HG03066 (cell line): Measurements from ENCODE around the gene PCBP4.

ENCODE experiments used
- ATAC-seq: cut with Tn5 transposase; IDR thresholded peaks from one replicate; pipeline ENCODE4 v1.9.1; 2021; ENCODE audit warnings: low read depth; ENCODE audit not compliant: unreplicated experiment

PCBP4 gene

DNA sequence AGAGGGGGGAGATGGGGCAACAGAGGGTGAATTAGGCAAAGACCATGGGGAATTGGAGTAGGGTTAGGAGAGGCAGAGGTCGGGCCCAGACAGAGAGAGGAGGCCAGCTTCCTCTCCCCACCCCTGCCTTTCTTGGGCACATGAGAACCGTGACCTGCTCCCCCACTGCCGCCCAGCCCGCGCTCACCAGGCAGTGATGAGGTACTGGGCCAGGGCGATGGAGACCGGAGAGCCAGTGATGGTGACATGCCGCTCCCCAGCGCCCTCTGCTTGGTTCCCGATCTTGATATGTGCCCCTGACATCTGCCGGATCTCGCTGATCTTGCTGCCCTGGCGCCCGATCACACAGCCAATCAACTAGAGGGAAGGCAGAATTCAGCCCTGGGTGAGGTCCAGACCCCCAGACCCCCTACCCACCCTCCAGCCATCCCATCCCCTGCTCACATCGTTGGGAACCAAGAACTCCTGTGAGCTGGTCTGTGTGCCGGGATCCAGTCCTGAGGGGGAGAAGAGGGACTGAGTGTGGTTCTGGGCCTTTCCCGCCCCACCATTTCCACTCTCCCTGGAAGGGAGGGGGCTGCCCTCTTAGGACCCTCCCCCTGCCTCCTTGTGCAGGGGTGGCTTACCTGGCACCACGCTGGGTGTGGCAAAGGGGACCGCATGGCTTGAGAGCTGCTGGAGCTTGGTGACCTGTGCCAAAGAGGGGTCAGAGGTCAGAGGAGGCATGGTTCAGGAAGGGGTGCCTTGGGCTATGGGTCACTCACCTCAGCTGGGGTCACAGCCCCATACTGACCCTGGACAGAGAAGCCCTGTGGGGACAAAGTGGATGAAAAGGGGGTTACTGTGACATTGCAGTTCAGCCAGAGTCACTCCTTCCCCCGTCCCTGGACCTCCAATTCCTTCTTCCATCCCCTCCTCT lies 8.4 kb downstream of the PCBP4 start:
- no peak for ATAC-seq

DNA sequence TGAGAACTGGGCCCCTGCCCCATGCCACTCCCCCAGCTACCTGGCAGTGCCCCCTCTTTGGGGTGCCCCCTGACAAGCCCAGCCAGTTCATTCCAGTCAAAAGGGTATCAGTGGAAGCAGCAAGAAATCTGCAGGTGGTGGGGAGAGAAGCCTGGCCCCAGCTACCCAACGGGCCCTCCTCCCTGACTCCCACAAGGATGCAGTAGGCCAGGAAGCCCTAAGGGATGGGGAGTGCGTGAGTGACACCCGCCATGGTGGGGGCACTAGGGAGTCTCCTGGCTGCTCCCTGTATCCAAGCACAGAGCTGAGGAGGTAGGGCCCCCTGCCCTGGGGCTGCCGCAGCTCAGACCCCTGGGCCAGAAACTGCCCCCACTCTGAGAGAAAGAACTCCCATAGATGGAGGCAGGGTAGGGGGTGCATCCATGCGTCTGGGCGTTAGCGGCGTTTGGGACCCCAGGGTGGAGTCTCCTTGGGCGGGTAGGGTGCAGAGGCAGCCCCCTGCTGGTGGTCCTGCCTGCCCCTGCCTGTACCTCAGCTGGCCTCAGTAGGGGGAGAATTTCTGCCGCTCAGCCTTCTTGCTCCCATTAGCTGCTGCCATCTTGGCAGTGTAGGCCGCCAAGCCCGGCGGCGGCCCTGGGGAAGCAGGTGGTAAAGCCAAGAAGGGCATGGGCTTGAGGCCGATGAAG lies 9.6 kb downstream of the PCBP4 start:
- ATAC-seq: no peak

DNA sequence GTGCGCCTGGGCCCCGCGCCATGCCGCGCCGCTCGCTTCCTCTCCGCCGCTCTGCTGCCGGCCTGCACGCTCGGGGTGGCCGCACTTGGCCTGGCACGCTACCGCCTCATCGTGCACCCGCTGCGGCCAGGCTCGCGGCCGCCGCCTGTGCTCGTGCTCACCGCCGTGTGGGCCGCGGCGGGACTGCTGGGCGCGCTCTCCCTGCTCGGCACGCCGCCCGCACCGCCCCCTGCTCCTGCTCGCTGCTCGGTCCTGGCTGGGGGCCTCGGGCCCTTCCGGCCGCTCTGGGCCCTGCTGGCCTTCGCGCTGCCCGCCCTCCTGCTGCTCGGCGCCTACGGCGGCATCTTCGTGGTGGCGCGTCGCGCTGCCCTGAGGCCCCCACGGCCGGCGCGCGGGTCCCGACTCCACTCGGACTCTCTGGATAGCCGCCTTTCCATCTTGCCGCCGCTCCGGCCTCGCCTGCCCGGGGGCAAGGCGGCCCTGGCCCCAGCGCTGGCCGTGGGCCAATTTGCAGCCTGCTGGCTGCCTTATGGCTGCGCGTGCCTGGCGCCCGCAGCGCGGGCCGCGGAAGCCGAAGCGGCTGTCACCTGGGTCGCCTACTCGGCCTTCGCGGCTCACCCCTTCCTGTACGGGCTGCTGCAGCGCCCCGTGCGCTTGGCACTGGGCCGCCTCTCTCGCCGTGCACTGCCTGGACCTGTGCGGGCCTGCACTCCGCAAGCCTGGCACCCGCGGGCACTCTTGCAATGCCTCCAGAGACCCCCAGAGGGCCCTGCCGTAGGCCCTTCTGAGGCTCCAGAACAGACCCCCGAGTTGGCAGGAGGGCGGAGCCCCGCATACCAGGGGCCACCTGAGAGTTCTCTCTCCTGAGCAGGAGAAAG lies 11.1 kb downstream of the PCBP4 start:
- no peak for ATAC-seq

DNA sequence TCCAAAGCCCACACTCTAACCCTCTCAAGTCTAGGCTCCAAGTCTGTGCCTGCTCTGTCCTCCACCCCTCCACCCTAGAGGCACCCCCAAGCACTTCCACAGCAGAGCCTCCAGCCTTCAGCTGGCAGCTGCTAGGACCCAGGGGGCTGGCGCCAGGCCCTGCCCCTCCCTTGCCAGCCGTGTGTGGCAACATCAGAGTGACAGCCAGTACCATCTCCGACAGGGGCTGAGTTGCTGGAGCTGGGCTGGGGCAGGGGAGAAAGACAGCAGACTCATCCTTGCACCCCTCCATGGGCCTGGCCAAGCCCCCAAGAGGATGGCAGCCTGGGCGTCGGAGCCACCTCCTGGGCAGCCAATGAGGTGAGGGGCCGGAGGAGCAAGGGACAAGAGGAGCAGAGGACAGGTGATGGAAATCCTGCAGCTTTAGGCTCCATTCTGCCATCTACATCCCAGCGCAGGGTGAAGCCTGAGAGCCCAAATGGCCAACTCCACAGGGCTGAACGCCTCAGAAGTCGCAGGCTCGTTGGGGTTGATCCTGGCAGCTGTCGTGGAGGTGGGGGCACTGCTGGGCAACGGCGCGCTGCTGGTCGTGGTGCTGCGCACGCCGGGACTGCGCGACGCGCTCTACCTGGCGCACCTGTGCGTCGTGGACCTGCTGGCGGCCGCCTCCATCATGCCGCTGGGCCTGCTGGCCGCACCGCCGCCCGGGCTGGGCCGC lies 11.9 kb downstream of the PCBP4 start, which contains the start of gene GPR62:
Gene GPR62, plus strand, starts transcription at position 207 of the 718 bp plus-strand sequence. Its CDS starts 272 bp downstream, at position 479.
- ATAC-seq: no peak

DNA sequence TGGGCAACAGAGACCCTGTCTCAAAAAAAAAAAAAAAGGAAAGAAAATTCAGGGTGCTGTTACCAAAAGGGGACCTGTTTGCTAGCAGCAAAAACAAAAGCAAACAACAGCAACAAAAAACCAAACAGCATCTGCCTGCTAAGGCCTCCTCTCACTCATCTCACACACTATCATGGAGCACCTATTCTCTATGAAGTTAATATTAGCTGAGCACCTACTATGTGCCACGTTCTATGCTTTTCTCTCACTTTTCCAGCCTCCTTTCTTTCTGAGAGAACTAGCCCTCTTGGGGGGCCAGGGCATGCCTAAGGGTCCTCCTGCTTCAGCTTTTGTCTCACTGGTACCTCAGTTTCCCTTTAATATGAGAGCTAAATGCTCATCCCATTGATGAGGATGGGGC lies 12.5 kb downstream of the PCBP4 start:
- ATAC-seq: no peak

DNA sequence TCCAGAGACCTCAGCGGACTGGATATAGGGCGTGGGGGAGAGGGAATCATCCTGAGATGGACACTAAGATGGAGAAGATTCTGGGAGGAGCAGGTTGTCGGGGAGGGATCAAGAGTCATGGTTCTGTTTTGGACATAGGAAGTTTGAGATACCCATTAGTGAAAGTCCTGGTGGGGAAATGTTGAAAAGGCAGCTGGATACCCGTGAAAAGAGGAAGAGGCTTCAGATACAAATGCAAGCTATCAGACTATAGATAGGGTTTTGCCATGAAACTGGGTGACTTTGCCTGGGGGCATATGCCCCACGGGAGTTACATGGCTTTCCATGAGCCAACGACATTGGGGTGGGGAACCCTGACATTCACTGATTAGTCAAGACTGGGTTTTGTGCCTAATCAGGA lies 13.1 kb downstream of the PCBP4 start:
- ATAC-seq: no peak

DNA sequence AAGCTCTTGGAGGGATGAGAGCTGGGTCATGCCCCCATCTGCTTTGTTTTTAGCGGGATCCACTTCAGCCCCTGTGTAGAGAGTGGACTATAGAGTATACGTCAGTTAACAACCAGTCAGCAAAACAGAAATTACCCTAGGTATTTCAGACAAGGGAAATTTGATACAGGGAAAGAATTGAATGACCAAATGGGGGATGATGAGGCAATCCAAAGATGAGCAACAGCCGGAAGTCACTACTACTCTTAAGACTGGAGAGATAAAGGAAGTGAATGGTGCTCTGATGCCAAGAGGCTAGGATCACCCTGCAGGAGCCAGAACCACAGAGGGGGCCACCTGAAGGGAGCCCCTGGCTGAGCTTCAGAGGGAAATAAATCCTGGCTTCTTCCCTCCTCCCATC lies 13.8 kb downstream of the PCBP4 start:
- ATAC-seq: no peak

DNA sequence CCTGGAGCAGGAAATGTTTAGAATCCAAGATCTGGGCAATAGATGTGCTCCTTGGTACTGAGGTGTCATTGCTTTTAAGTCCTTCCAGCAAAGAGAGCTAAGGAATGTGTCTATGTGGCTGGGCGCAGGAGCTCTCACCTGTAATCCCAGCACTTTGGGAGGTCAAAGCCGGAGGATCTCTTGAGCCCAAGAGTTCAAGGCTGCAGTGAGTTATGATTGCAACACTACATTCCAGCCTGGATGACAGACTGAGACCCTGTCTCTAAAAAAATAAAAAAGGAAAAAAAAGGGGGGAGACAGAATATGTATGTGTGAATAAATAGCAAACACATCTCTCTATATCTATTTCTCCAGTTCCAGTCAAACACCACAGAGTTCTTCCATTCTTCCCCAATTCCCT lies 16.4 kb downstream of the PCBP4 start:
- ATAC-seq: no peak

DNA sequence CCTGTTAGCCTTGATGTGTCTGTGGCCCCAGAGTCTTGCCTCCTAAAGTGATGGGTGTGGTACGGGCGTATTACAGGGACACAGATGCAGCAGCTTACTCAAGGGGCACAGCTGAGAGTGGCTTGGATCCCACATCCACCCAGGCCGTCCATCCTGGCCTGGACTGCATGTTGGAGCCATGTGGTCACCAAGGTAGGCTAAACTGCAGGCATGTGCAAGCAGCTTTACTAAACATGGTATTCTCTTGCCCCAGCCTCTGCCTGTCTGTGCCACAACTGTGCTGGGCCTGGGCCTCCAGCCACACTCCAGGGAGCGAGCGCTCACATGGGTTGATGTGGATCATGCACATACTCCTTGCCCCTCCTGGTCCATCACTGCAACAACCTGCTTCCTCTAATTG lies 18.1 kb downstream of the PCBP4 start:
- ATAC-seq: no peak

DNA sequence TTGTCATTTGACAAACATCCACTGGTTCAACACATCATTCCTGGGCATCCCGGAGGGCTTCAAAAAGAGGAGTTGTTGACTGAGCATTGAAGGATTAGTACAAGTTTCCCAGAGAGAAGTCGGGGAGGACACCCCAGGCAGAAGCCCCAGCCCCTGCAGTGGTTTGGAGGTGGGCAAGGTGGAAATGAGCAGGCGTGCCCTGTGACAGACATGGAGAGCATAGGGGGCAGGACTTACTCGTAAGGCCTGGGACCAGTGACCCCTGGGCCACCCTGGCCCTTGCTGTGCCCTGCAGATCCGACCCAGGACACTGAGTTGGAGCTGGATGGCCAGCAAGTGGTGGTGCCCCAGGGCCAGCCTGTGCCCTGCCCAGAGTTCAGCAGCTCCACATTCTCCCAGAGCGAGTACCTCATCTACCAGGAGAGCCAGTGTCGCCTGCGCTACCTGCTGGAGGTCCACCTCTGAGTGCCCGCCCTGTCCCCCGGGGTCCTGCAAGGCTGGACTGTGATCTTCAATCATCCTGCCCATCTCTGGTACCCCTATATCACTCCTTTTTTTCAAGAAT lies 19.2 kb downstream of the PCBP4 start:
- ATAC-seq: no peak

DNA sequence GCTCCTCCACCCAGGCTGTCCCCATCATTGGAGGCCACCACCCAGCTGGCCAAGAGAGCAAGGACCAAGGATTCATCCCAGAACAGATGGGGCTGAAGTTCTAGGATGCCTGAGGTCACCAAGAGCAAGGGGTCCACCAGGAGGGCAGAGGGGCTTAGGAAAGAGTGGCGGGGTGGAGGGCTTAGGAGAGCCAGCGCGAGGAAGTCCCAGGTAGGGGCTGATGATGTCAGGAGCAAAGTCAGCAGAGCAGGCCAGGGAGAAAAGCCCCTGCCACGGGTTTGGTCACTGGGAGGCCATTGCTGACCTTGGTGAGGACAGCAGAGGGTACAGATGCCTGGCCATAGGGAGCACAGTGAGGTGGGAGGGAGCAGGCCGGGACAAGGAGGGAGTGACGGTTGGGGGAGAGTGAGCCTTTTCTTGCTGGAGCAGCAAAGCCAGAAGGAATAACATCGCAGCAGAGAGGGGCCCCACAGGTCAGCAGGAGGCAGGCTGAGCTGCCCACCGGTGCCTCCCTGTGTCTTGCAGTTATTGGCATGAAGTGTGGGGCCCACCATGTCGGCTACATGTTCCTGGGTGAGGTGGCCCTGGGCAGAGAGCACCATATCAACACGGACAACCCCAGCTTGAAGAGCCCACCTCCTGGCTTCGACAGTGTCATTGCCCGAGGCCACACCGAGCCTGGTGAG lies 19.9 kb downstream of the PCBP4 start:
- ATAC-seq: no peak

DNA sequence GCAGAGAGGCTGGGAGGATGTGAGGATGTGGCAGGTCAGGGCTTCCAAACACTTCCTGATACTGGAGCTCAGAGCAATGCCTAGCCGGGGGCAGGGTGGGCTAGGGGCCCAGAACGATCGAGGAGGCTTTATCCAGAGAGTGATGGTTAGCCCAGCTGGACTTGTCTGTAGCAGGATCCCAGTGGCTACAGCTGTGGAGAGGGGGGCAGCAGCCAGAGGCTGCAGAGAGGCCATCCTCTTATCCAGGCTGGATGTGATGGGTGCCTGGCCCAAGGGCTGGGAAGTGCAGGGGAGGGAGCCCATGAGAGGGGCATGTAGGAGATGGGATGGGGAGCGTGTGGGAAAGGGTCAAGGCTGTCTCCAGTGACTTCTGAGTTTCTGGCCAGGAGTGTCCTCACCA lies 20.5 kb downstream of the PCBP4 start:
- no peak for ATAC-seq

DNA sequence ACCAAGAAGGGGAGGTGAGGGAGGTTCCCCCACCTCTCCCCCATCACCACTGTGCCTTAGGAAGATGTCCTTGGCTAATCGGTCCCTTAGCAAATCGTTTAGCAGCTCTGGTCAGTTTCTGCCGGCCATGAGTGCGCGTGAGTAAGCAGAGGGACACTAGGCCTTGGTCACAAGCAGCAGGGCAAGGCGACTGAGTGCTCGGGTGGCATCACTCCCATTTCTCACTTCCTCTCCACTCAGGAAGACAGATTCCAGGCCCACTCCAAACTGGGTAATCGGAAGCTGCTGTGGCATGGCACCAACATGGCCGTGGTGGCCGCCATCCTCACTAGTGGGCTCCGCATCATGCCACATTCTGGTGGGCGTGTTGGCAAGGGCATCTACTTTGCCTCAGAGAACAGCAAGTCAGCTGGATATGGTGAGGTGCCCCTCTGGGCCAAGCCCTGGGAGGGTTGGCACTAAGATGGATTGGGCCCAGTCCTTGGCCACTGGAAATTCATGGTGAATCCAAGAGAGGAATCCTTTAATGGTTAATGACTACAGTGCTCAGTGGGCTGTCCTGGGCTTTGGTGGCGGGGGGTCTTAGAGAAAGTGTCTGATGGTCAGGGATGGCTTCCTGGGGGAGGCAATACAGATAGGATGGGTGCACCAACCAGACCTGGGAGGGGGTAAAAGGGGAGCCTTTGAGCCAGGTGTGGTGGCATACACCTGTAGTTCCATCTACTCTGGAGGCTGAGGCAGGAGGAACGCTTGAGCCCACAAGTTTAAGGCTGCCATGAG lies 21.1 kb downstream of the PCBP4 start:
- no peak for ATAC-seq

DNA sequence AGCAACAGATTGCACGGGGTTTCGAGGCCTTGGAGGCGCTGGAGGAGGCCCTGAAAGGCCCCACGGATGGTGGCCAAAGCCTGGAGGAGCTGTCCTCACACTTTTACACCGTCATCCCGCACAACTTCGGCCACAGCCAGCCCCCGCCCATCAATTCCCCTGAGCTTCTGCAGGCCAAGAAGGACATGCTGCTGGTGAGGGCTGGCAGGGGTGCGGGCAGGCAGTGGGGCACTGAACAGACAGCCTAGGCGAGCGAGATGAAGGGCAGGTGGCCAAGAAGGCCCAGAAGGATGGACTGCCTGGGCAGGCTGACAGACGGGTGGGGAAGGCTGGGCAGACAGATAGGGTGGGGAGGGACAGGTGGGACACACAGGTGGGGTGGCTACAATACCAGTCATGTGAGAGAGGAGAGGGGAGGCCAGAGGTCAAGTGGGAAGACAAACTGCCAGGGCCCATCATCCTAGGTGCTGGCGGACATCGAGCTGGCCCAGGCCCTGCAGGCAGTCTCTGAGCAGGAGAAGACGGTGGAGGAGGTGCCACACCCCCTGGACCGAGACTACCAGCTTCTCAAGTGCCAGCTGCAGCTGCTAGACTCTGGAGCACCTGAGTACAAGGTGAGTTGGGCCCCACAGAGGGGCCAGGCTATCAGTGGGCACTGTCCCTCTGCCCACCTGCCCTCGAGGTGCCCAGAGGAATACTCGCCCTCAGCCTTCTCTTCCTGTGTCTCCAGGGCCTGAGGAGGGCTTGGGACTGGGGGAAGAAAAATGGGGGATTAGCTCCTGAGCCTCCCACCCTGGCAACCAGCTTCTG lies 22.0 kb downstream of the PCBP4 start:
- no peak for ATAC-seq

DNA sequence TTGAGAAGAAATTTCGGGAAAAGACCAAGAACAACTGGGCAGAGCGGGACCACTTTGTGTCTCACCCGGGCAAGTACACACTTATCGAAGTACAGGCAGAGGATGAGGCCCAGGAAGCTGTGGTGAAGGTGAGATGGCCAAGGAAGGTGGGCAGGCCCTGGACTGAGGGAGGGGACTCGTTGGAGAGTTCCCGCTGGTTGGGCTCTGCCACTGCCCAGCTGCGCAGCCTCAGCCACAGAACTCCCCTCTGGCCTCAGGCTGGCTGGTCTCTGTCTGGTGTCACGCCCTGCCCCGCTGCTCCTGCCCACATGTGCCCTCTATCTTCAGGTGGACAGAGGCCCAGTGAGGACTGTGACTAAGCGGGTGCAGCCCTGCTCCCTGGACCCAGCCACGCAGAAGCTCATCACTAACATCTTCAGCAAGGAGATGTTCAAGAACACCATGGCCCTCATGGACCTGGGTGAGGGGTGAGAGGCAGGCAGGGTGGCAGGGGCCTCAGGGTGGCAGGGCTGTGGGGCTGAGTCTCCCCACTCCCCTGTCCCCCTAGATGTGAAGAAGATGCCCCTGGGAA lies 22.7 kb downstream of the PCBP4 start:
- no peak for ATAC-seq

DNA sequence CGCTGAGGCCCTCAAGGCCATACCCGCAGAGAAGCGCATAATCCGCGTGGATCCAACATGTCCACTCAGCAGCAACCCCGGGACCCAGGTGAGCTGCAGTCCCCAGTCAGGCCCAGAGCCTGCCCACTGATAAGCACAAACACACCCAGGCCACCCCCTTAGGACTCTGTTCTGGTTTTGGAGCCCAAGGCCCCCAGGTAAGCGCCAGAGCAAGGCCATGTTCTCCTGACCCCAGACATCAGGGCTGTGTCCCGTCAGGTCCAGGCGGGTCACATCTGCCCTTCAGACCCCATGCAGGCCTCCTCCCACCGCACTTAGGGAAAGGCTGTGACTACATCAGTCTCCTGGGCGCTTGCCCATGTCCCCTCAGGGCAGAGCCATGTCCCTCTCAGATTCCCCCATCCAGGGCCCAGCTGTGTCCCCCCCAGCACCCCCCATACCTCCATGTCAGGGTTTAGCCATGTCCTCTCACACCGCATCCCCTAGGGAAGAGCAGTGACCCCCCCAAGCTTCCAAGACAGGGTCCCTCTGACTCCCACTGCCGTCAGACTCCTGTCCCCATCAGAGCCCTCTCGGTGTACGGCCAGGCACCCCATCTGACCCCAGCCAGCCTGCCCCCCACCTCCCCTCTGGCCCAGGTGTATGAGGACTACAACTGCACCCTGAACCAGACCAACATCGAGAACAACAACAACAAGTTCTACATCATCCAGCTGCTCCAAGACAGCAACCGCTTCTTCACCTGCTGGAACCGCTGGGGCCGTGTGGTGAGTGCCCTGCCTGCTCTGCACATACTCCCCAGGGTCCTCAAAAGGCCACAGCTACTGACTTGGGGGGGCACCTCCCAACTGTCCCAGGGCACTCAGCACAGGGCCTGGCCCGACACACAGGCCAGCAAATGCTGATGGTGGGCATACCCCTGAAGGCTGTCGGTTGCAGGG lies 23.5 kb downstream of the PCBP4 start:
- ATAC-seq: no peak
